Astrocyte (in vitro differentiated cells and primary cell): ENCODE measurements around the gene MBL2.
A peak's percentile ranks its signal among the peaks of the same experiment; 100 is the strongest.

ENCODE experiments used
- CTCF ChIP-seq: IDR thresholded peaks from 2 replicates; pipeline ENCODE4 v1.5.1; 2011; ENCODE audit warnings: low read depth, mild to moderate bottlenecking, inconsistent platforms, low read length, moderate library complexity; ENCODE audit not compliant: insufficient read depth
- EZH2 ChIP-seq: IDR thresholded peaks from 2 replicates; pipeline ENCODE4 v1.6.1; 2012; ENCODE audit warnings: mild to moderate bottlenecking, low read length, inconsistent platforms; ENCODE audit not compliant: insufficient read depth

GRCh38 chr10:52729271-52730104 lies 43.1 kb downstream of the MBL2 start:
- TF ChIP-seq CTCF = peak; percentile 60
- TF ChIP-seq EZH2 = no peak
